Endothelial cell of umbilical vein (primary cell): Measurements from ENCODE around the gene MGST2.

Source experiments
- CTCF ChIP-seq, 2 donors: IDR thresholded peaks; 1 replicate in 1 of 2; 2 replicates in 1 of 2; pipeline ENCODE4 v1.5.1; 2011; ENCODE audit warnings: low read length in 2 of 2, mild to moderate bottlenecking in 2 of 2, moderate library complexity in 2 of 2, control low read depth in 1 of 2, inconsistent platforms in 1 of 2, low read depth in 1 of 2; ENCODE audit not compliant: insufficient read depth in 1 of 2; ENCODE audit errors: extremely low read depth in 1 of 2
- EZH2 ChIP-seq: IDR thresholded peaks from 2 replicates; pipeline ENCODE4 v1.6.1; 2012; ENCODE audit warnings: borderline replicate concordance, low read depth, mild to moderate bottlenecking, moderate library complexity, low read length, inconsistent platforms; ENCODE audit not compliant: severe bottlenecking
- FOS ChIP-seq: IDR thresholded peaks from 2 replicates; pipeline ENCODE4 v1.6.1; 2011; ENCODE audit warnings: mild to moderate bottlenecking, low read length, moderate library complexity, borderline replicate concordance; ENCODE audit not compliant: insufficient read depth
- GATA2 ChIP-seq: IDR thresholded peaks from 2 replicates; pipeline ENCODE4 v1.7.0; 2011; ENCODE audit warnings: low read depth, mild to moderate bottlenecking, moderate library complexity, mixed read lengths, low read length; ENCODE audit not compliant: insufficient read length, insufficient read depth
- JUN ChIP-seq: IDR thresholded peaks from 2 replicates; pipeline ENCODE4 v1.6.1; 2011; ENCODE audit warnings: borderline replicate concordance, low read depth; ENCODE audit not compliant: insufficient read length, insufficient read depth
- MYC ChIP-seq: IDR thresholded peaks from one replicate; pipeline ENCODE4 v1.6.1; 2011; ENCODE audit warnings: mild to moderate bottlenecking, low read depth, low read length
- POLR2A ChIP-seq: IDR thresholded peaks from 2 replicates; pipeline ENCODE4 v1.6.1; 2012; ENCODE audit warnings: low read depth, mild to moderate bottlenecking, control low read depth, low read length
- POLR2AphosphoS5 ChIP-seq: IDR thresholded peaks from 2 replicates; pipeline ENCODE4 v1.6.1; 2012; ENCODE audit warnings: low read depth, mild to moderate bottlenecking, control low read depth, low read length, moderate library complexity; ENCODE audit not compliant: insufficient read depth
- TF ChIP-seq, protein P1 (sequence below): IDR thresholded peaks from 2 replicates; pipeline ENCODE4 v1.6.1; 2011; ENCODE audit not compliant: insufficient read depth, insufficient read length

DNA sequence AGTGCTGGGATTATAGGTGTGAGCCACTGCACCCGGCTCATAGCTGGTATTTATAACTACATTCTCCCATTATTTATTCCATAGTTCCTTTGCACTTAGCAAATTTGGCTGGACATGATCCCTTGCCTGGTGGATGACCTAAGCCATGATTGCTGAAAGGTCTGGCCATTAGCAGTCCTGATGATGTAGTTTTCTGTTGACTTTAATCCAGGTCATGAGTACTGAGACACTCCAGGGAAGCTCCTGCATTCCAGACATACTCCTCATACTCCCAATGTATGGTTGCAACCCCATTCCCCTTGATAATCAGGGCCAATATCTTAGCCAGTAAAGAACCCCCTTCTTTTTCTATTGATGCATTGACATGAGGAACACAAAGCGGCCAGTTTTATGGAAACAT is 24.4 kb upstream of the MGST2 start:
- TF ChIP-seq CTCF (IDR thresholded peaks at IDR 0.05; ENCODE audit: extremely low read depth in 1 of 2, insufficient read depth in 1 of 2, low read depth in 1 of 2, low read length in 2 of 2) (no peak), POLR2A (no peak), FOS (no peak), EZH2 (no peak), JUN (no peak), POLR2AphosphoS5 (no peak), GATA2 (no peak), MYC (no peak)
- TF ChIP-seq, protein P1, sequence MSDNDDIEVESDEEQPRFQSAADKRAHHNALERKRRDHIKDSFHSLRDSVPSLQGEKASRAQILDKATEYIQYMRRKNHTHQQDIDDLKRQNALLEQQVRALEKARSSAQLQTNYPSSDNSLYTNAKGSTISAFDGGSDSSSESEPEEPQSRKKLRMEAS = no peak
